Caco-2 (cell line): Measurements from ENCODE around the gene PCDHB8. TPM values are rescaled to one million over a fixed set of nuclear protein-coding genes. Genes with fewer than 3 reads are reported as not detected.
"Not testable (repeated sequence)": the region's sequence is repeated elsewhere in the genome, so short reads cannot be mapped to it uniquely, and the experiment has no call there.

Source experiments
- BruUV-seq: library from RNA; stranded (reverse); fragments of 400-500 nt; replicated peaks from 2 replicates; lab custom pipeline; 2021; lab: Mats Ljungman, UMichigan
- CTCF ChIA-PET: fragments of 300-600 bp; sonication (Branson Sonifier 250); formaldehyde crosslinking; loops from one replicate; lab custom pipeline; 2022; ENCODE audit warnings: antibody characterized with exemption; lab: Charles Lee
- POLR2A ChIA-PET: fragments of 300-600 bp; sonication (Branson Sonifier 250); formaldehyde crosslinking; loops from one replicate; lab custom pipeline; 2022; ENCODE audit warnings: antibody characterized with exemption; lab: Charles Lee
- DNase-seq, 2 experiments: peaks; one replicate each; pipeline versions ENCODE4 v3.0.0 to v3.0.0-alpha.2; 2020 to 2022
- H3K27me3 ChIP-seq: replicated peaks from 2 replicates; pipeline ENCODE4 v1.6.0; 2011; ENCODE audit warnings: low read length; ENCODE audit not compliant: control insufficient read depth, insufficient read depth
- H3K36me3 ChIP-seq: 2 replicates; pipeline ENCODE4 v1.5.1; 2011; ENCODE audit warnings: low read length; ENCODE audit not compliant: control insufficient read depth, insufficient read depth
- H3K4me1 ChIP-seq: fragments of 250-450 bp; sonication (Bioruptor Pico); 2 replicates; pipeline ENCODE4 v1.5.1; 2020; ENCODE audit warnings: mild to moderate bottlenecking
- H3K4me3 ChIP-seq: 2 replicates; pipeline ENCODE4 v1.5.1; 2011; ENCODE audit warnings: low read depth, mild to moderate bottlenecking, control low read depth, low read length
- H3K9me3 ChIP-seq: fragments of 250-450 bp; sonication (Bioruptor Pico); 2 replicates; pipeline ENCODE4 v1.5.1; 2020; ENCODE audit warnings: mild to moderate bottlenecking, moderate library complexity
- H3K27ac Mint-ChIP-seq: one replicate; pipeline ENCODE4 v1.8.0; 2022; ENCODE audit warnings: mixed read lengths; ENCODE audit not compliant: unreplicated experiment
- H3K27me3 Mint-ChIP-seq: one replicate; pipeline ENCODE4 v1.8.0; 2022; ENCODE audit warnings: mixed read lengths; ENCODE audit not compliant: insufficient read depth, unreplicated experiment
- H3K36me3 Mint-ChIP-seq: one replicate; pipeline ENCODE4 v1.8.0; 2022; ENCODE audit warnings: mild to moderate bottlenecking, mixed read lengths; ENCODE audit not compliant: insufficient read depth, unreplicated experiment
- H3K4me1 Mint-ChIP-seq: one replicate; pipeline ENCODE4 v1.8.0; 2022; ENCODE audit warnings: low read depth, mixed read lengths; ENCODE audit not compliant: unreplicated experiment
- H3K4me3 Mint-ChIP-seq: one replicate; pipeline ENCODE4 v1.8.0; 2022; ENCODE audit warnings: mild to moderate bottlenecking, moderate library complexity, mixed read lengths; ENCODE audit not compliant: unreplicated experiment
- H3K9me3 Mint-ChIP-seq: one replicate; pipeline ENCODE4 v1.8.0; 2022; ENCODE audit warnings: mixed read lengths; ENCODE audit not compliant: unreplicated experiment
- CTCF ChIP-seq, 2 experiments: fragments of 200-600 bp in 1 of 2; IDR thresholded peaks; 1 replicate in 1 of 2; 2 replicates in 1 of 2; pipeline versions ENCODE4 v1.5.1 to v1.8.0; 2011 to 2022; ENCODE audit warnings: antibody characterized with exemption in 1 of 2, control low read depth in 1 of 2, inconsistent platforms in 1 of 2, low read depth in 1 of 2, low read length in 1 of 2, mild to moderate bottlenecking in 1 of 2, moderate library complexity in 1 of 2; ENCODE audit not compliant: insufficient read depth in 1 of 2, severe bottlenecking in 1 of 2, unreplicated experiment in 1 of 2
- intact Hi-C: fragments of 100-400 bp; cut with micrococcal nuclease; formaldehyde crosslinking; loops from one replicate; pipeline ENCODE4 v1.10.0; 2022; ENCODE audit not compliant: unreplicated experiment
- total RNA-seq: library from RNA; stranded (reverse); gene quantifications from 2 replicates; pipeline ENCODE4 v1.2.3, GENCODE V29; 2022

PCDHB8 gene
- total RNA-seq, 1 experiment from 2014 or later, result not detected

GRCh38 chr5:141186897-141187512 lies 9.4 kb downstream of the PCDHB8 start, which contains the start of gene PCDHB9:
Gene PCDHB9 (plus strand): TSS chr5:141187161. CDS start chr5:141187319, 158 bp downstream.
- Histone ChIP-seq H3K4me3 (no peak within 1 kb of the TSS), H3K9me3 (no peaks in the 10 kb centered on the region), H3K4me1 (no peaks in the 10 kb centered on the region), H3K36me3 (no peaks in the 10 kb centered on the region), H3K27me3 (no peaks in the 10 kb centered on the region)
- H3K36me3 Mint-ChIP-seq, result no peaks in the 10 kb centered on the region
- intact Hi-C loops, result no loop called here
- no TSS peak for BruUV-seq
- peaks cover 43% of the 10 kb centered on the region for H3K9me3 Mint-ChIP-seq
- H3K4me3 Mint-ChIP-seq, result no peak within 1 kb of the TSS
- TF ChIP-seq CTCF (IDR thresholded peaks at IDR 0.05; ENCODE audit: insufficient read depth in 1 of 2, low read depth in 1 of 2, low read length in 1 of 2, severe bottlenecking in 1 of 2, unreplicated experiment in 1 of 2), result peak; percentile 22 to 28
- CTCF ChIA-PET, result no interaction called here
- no peak within 1 kb of the TSS for H3K27ac Mint-ChIP-seq
- DNase-seq, result no peak
- POLR2A ChIA-PET, result no interaction called here
- no peaks in the 10 kb centered on the region for H3K4me1 Mint-ChIP-seq
- no peaks in the 10 kb centered on the region for H3K27me3 Mint-ChIP-seq

DNA sequence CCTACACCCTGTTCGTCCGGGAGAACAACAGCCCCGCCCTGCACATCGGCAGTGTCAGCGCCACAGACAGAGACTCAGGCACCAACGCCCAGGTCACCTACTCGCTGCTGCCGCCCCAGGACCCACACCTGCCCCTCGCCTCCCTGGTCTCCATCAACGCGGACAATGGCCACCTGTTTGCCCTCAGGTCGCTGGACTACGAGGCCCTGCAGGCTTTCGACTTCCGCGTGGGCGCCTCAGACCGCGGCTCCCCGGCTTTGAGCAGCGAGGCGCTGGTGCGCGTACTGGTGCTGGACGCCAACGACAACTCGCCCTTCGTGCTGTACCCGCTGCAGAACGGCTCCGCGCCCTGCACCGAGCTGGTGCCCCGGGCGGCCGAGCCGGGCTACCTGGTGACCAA lies 11.1 kb downstream of the PCDHB8 start:
- BruUV-seq, POLR2A ChIA-PET, H3K4me1 Mint-ChIP-seq, H3K27ac Mint-ChIP-seq, H3K4me3 ChIP-seq, H3K4me3 Mint-ChIP-seq, intact Hi-C loops, CTCF ChIA-PET, H3K36me3 Mint-ChIP-seq, H3K9me3 ChIP-seq, H3K4me1 ChIP-seq, H3K27me3 Mint-ChIP-seq, H3K27me3 ChIP-seq, DNase-seq, H3K36me3 ChIP-seq: not testable (repeated sequence)
- peaks cover 52% of the 10 kb centered on the region for H3K9me3 Mint-ChIP-seq

DNA sequence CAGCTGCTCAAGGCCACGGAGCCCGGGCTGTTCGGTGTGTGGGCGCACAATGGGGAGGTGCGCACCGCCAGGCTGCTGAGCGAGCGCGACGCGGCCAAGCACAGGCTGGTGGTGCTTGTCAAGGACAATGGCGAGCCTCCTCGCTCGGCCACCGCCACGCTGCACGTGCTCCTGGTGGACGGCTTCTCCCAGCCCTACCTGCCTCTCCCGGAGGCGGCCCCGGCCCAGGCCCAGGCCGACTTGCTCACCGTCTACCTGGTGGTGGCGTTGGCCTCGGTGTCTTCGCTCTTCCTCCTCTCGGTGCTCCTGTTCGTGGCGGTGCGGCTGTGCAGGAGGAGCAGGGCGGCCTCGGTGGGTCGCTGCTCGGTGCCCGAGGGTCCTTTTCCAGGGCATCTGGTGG lies 11.5 kb downstream of the PCDHB8 start:
- H3K4me3 Mint-ChIP-seq, H3K4me1 Mint-ChIP-seq, intact Hi-C loops, H3K9me3 ChIP-seq, POLR2A ChIA-PET, H3K4me1 ChIP-seq, H3K27ac Mint-ChIP-seq, H3K36me3 Mint-ChIP-seq, H3K4me3 ChIP-seq, DNase-seq, H3K36me3 ChIP-seq, H3K27me3 Mint-ChIP-seq, H3K27me3 ChIP-seq, BruUV-seq, CTCF ChIA-PET: not testable (repeated sequence)
- H3K9me3 Mint-ChIP-seq, result peaks cover 52% of the 10 kb centered on the region

DNA sequence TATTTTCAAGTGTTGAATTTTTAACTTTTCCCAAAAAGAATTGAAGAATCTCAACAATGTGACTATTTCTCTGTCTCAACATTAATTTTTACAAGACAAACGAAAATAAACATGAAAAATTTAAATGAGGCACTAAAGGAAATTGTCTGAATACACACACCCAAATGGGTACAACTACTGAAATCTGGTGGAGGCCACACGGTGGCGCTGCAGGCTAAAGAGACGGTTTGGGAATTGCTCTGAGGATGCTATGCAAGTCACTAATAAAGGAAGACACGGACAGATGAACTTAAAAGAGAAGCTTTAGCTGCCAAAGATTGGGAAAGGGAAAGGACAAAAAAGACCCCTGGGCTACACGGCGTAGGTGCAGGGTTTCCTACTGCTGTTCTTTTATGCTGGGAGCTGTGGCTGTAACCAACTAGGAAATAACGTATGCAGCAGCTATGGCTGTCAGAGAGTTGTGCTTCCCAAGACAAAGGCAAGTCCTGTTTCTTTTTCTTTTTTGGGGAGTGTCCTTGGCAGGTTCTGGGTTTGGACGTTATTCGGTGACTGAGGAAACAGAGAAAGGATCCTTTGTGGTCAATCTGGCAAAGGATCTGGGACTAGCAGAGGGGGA lies 14.6 kb downstream of the PCDHB8 start, which contains the start of gene PCDHB10:
Gene PCDHB10, plus strand, starts transcription at position 244 of the 616 bp plus-strand sequence. Its CDS starts 200 bp downstream, at position 444.
- H3K4me1 ChIP-seq, result no peaks in the 10 kb centered on the region
- ChIA-PET CTCF (no interaction called here), POLR2A (no interaction called here)
- no peak within 1 kb of the TSS for H3K4me3 ChIP-seq
- Mint-ChIP-seq H3K36me3 (no peaks in the 10 kb centered on the region), H3K4me1 (no peaks in the 10 kb centered on the region), H3K9me3 (peaks cover 39% of the 10 kb centered on the region), H3K27ac (no peak within 1 kb of the TSS), H3K4me3 (peak within 1 kb of the TSS; percentile 40), H3K27me3 (no peaks in the 10 kb centered on the region)
- H3K9me3 ChIP-seq, result peaks cover 14% of the 10 kb centered on the region
- DNase-seq, result peak in 1 of 2 experiments; percentile 21
- TF ChIP-seq CTCF (IDR thresholded peaks at IDR 0.05; ENCODE audit: insufficient read depth in 1 of 2, low read depth in 1 of 2, low read length in 1 of 2, severe bottlenecking in 1 of 2, unreplicated experiment in 1 of 2), result peak in 1 of 2 experiments; percentile 24
- intact Hi-C loops, result loop anchor here (5.0 kb wide), 1 partner anchor 370 kb away; no protein-coding TSS in a partner anchor
- BruUV-seq, result no TSS peak
- H3K36me3 ChIP-seq, result no peaks in the 10 kb centered on the region
- H3K27me3 ChIP-seq, result no peaks in the 10 kb centered on the region

- H3K27ac Mint-ChIP-seq, POLR2A ChIA-PET, H3K4me3 ChIP-seq, BruUV-seq, H3K27me3 ChIP-seq, H3K36me3 Mint-ChIP-seq, H3K27me3 Mint-ChIP-seq, H3K4me1 Mint-ChIP-seq, H3K36me3 ChIP-seq, H3K4me1 ChIP-seq, H3K4me3 Mint-ChIP-seq, CTCF ChIA-PET, DNase-seq: not testable (repeated sequence)
- H3K9me3 ChIP-seq, result peaks cover 22% of the 10 kb centered on the region
- peaks cover 47% of the 10 kb centered on the region for H3K9me3 Mint-ChIP-seq
- intact Hi-C loops, result loop anchor here (5.0 kb wide), 1 partner anchor 368 kb away; no protein-coding TSS in a partner anchor
Observed at GRCh38 chr5:141194332-141194731, 16.7 kb downstream of the PCDHB8 start.
